Measurements from ENCODE around the gene PRR12. TPM values are rescaled to one million over a fixed set of nuclear protein-coding genes. Genes with fewer than 3 reads are reported as not detected.

The PRR12 gene
- total and polyA plus RNA-seq, 9 of the 15 experiments (the other 6 are each of a cell fraction or from before 2014, with no cell fraction given) = 0.01 to 21.1 (median 0.98) TPM

DNA sequence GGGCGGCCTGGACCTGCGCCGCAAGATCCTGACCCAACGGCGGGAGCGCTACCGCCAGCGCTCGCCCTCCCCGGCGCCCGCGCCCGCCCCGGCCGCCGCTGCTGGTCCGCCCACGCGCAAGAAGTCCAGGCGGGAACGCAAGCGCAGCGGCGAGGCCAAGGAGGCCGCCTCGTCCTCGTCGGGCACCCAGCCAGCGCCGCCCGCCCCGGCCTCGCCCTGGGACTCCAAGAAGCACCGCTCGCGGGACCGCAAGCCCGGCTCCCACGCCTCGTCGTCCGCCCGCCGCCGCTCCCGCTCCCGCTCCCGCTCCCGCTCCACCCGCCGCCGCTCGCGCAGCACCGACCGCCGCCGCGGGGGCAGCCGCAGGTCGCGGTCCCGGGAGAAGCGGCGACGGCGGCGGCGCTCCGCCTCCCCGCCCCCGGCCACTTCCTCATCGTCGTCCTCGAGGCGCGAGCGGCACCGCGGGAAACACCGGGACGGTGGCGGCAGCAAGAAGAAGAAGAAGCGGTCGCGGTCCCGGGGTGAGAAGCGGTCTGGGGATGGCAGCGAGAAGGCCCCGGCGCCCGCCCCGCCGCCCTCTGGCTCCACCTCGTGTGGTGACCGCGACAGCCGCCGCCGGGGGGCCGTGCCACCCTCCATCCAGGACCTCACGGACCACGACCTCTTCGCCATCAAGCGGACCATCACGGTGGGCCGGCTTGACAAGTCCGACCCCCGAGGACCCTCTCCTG lies 61.0 kb downstream of the PRR12 start (continued):
- TF ChIP-seq YY1 (IDR thresholded peaks at IDR 0.05; ENCODE audit: borderline replicate concordance in 1 of 3, control insufficient read depth in 1 of 3, extremely low read depth in 1 of 3, insufficient read depth in 3 of 3, insufficient read length in 1 of 3, insufficient replicate concordance in 2 of 3, low read depth in 1 of 3, low read length in 2 of 3) = no peak
- TF ChIP-seq CBX3 (IDR thresholded peaks at IDR 0.05; ENCODE audit: borderline replicate concordance in 1 of 2, low read length in 2 of 2) = no peak
- TF ChIP-seq, protein P1, sequence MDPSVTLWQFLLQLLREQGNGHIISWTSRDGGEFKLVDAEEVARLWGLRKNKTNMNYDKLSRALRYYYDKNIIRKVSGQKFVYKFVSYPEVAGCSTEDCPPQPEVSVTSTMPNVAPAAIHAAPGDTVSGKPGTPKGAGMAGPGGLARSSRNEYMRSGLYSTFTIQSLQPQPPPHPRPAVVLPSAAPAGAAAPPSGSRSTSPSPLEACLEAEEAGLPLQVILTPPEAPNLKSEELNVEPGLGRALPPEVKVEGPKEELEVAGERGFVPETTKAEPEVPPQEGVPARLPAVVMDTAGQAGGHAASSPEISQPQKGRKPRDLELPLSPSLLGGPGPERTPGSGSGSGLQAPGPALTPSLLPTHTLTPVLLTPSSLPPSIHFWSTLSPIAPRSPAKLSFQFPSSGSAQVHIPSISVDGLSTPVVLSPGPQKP (CRISPR knock-in tag; IDR thresholded peaks at IDR 0.05) = no peak
- TF ChIP-seq MCM2 (IDR thresholded peaks at IDR 0.05; ENCODE audit: low read depth) = no peak
- no peak for TF ChIP-seq KAT7 (CRISPR knock-in tag; IDR thresholded peaks at IDR 0.05; ENCODE audit: borderline replicate concordance)
- no peak for TF ChIP-seq ZNF3 (CRISPR knock-in tag; IDR thresholded peaks at IDR 0.05)
- TF ChIP-seq BDP1 (IDR thresholded peaks at IDR 0.05; ENCODE audit: insufficient read depth, insufficient read length) = no peak
- TF ChIP-seq ZFPM2 (CRISPR knock-in tag; IDR thresholded peaks at IDR 0.05) = no peak
- TF ChIP-seq, protein P2, sequence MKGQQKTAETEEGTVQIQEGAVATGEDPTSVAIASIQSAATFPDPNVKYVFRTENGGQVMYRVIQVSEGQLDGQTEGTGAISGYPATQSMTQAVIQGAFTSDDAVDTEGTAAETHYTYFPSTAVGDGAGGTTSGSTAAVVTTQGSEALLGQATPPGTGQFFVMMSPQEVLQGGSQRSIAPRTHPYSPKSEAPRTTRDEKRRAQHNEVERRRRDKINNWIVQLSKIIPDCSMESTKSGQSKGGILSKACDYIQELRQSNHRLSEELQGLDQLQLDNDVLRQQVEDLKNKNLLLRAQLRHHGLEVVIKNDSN (CRISPR knock-in tag; IDR thresholded peaks at IDR 0.05) = no peak
- no peak for TF ChIP-seq SMARCA4 (IDR thresholded peaks at IDR 0.05)
- TF ChIP-seq RBM15 (IDR thresholded peaks at IDR 0.05; ENCODE audit: insufficient read depth, low read length) = no peak

All from K562 (cell line).